Subcutaneous adipose tissue (tissue), 4 donors: Measurements from ENCODE around the gene DPP9. TPM values are rescaled to one million over a fixed set of nuclear protein-coding genes. Genes with fewer than 3 reads are reported as not detected.

Experiments used
- total RNA-seq, 4 donors: library from RNA; depleted of rRNA; stranded (reverse); fragments of >200 nt; gene quantifications; one replicate each; pipeline ENCODE4 v1.1.0, GENCODE V29; 2016
- TF ChIP-seq, protein P1 (sequence below): fragments of 450-650 bp; IDR thresholded peaks from one replicate; pipeline ENCODE4 v1.5.1; 2016; ENCODE audit warnings: low read depth, mild to moderate bottlenecking, control low read depth, antibody characterized with exemption, moderate library complexity

Gene DPP9
- total RNA-seq, 4 donors from 2014 or later, result 31.1 to 109 (median 48.6) TPM

DNA sequence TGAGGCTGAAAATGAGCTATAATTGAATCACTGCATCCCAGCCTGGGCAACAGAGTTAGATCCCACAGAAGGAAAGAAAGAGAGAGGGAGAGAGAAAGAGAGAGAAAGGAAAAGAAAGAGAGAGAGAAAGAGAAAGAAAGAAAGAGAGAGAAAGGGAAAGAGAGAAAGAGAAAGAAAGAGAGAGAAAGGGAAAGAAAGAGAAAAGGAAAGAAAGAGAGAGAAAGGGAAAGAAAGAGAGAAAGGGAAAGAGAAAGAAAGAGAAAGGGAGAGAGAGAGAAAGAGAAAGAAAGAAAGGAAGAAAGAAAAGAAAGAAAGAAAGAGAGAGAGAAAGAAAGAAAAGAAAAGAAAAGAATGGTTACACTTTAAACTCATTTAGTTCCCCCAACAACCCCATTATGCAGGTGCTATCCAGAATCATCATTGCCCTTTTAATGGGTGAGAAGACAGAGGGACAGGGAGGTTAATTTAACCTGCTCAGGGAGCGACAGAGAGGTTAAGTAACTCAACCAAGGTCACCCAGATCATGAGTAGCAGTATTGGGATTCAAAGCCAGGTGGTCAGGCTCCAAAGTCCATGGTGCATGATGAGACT, 10.2 kb upstream of the DPP9 start:
- TF ChIP-seq, protein P1, sequence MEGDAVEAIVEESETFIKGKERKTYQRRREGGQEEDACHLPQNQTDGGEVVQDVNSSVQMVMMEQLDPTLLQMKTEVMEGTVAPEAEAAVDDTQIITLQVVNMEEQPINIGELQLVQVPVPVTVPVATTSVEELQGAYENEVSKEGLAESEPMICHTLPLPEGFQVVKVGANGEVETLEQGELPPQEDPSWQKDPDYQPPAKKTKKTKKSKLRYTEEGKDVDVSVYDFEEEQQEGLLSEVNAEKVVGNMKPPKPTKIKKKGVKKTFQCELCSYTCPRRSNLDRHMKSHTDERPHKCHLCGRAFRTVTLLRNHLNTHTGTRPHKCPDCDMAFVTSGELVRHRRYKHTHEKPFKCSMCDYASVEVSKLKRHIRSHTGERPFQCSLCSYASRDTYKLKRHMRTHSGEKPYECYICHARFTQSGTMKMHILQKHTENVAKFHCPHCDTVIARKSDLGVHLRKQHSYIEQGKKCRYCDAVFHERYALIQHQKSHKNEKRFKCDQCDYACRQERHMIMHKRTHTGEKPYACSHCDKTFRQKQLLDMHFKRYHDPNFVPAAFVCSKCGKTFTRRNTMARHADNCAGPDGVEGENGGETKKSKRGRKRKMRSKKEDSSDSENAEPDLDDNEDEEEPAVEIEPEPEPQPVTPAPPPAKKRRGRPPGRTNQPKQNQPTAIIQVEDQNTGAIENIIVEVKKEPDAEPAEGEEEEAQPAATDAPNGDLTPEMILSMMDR, result no peak

GRCh38 chr19:4732680-4733114, 9.1 kb upstream of the DPP9 start:
- TF ChIP-seq, protein P1, result no peak

DNA sequence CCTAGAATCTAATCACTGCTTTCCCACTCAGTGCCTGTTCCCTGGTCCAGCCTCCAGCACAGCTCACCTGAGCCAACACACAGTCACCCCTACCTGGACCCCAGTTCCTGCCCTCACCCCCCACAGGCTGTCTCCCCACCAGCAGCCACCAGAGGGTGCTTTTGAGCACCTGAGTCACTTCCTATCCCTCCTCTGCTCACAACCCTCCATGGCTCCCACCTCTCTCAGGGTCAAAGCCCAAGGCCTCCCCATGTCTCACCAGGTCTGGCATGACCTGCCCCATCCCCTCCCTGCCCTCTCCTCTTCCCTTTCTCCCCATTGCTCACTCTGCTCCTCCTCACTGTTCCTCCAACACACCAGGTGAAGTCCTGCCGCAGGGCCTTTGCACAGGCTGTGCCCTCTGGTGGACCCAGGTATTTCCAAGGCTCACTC, 7.1 kb upstream of the DPP9 start:
- TF ChIP-seq, protein P1, result no peak

DNA sequence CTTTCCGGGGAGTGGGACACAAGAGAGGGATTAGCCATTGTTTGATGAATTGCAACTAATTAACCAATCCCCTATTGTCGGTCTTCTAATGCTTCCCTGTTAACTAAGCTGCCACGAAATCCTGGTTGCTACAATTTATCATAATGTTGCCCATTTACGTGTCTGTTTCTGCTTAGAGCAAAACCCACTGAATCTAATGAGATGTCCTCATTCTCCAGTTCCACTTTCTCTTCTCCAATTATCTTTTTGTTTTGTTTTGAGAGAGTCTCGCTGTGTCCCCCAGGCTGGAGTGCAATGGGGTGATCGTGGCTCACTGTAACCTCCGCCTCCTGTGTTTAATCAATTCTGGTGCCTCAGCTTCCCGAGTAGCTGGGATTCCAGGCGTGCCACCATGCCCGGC, 5.2 kb upstream of the DPP9 start:
- TF ChIP-seq, protein P1, result no peak

DNA sequence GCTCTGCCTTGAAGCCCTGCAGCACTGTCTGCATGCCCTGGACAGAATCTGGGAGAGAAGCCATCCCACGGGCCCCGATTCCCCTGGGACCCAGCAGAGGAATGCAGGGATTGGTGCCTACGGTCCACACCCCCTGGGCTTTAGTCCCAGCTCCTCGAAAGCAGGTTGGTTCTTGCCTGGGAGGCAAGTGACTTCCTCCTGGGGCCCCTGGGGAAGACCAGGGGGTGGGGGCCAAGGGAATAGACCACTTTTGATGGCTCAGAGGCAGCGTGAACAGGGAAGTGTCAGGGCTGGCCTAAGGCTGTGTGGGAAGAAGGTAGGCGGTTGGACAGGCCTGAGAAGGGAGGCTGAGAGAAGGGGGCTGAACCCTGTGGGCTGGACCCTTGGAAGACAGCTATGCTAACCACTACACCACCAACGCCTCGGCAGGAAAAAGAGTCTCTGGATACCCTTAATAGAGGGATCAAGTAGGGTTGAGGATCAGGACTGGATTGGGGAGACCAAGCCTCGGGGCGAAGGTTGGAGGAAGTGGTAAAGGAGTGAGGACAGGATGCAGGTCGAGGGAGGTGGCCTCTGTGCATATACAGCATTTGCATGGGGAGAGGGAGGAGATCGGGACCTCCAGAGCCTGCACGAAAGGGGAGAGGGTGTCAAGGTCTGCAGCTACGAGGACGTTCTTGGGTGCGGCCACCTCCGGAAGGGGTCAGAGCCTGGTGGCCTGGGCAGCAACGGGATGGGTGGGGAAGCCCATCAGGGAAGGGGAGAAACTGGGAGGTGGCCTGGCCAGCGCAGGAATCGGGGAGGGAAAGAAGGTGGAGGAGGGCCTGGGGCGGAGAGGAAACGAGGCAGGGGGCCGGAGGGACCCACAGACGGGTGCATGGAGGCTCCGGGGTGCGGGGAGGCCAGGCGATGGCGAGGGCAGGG, 709 bp downstream of the DPP9 start:
- TF ChIP-seq, protein P1, result no peak

DNA sequence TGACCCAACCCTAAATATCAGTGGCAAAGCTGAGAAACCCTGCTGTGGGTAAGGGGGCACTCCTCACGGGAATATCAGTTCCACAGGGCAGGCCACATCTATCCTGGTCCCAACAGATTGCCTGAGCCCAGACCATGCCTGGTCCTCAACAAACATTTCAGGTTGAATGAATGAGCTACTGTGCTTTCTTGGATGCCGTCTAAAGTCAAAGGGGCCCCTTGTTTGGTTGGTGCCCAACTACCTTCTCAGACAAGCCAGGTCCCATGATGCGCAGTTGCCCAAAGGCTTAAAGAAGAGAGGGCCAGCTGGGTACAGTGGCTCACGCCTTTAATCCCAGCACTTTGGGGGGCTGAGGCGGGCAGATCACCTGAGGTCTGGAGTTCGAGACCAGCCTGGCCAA, 2.4 kb downstream of the DPP9 start:
- TF ChIP-seq, protein P1, result no peak

DNA sequence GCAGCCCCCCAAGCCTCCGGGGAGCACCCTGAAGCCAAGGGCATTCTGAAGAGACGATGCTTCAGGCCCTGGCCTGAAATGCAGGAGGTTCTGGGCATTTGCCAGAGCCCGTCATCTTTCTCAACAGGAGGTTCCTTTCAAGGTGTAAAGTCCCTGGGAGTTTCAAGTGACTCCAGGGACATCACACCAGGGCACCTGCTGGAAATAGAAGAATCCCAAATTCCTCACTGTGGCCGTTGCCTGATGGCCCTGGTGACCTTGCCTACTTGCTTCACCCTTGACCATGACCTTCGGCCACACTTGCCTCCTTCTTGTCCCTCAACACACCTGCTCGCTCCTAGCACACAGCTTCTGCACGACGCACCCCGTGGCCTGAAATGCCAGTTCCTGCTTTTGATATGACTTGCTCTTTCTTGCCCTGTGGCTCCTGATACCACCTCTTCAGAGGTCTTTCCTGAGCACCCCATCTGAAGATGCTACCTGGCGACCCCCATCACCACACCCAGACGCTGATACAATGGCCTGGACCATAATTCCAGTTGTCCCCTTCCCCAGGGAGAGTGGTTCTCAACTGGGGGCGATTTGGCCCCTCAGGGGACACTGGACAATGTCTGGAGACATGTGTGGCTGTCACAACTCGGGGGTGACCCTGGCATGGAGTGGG, 3.5 kb downstream of the DPP9 start:
- TF ChIP-seq, protein P1, result no peak
